H1 (cell line): ENCODE results near the gene RAMP1. TPM values are rescaled to one million over a fixed set of nuclear protein-coding genes. Genes with fewer than 3 reads are reported as not detected.

Experiments used
- CTCF ChIP-seq, 3 experiments: IDR thresholded peaks; 1 replicate in 2 of 3; 2 replicates in 1 of 3; pipeline versions ENCODE4 v1.5.1 to v1.6.1; 2011; ENCODE audit warnings: low read length in 3 of 3, mild to moderate bottlenecking in 3 of 3, inconsistent platforms in 2 of 3, low read depth in 1 of 3, moderate library complexity in 1 of 3; ENCODE audit not compliant: insufficient read depth in 1 of 3; ENCODE audit errors: control extremely low read depth in 1 of 3
- GTF2F1 ChIP-seq: IDR thresholded peaks from 2 replicates; pipeline ENCODE4 v1.6.1; 2012; ENCODE audit warnings: low read depth, low read length, improper control_type of control experiment, borderline replicate concordance
- HDAC2 ChIP-seq, 2 experiments: fragments of 300-600 bp in 1 of 2; sonication (generic) in 1 of 2; IDR thresholded peaks; 2 replicates each; pipeline ENCODE4 v1.6.1; 2011 to 2012; ENCODE audit warnings: low read depth in 2 of 2, low read length in 2 of 2, mild to moderate bottlenecking in 2 of 2, moderate library complexity in 2 of 2, borderline replicate concordance in 1 of 2, inconsistent platforms in 1 of 2
- KDM1A ChIP-seq: fragments of 200-600, 300-600 bp; sonication (generic); IDR thresholded peaks from 2 replicates; pipeline ENCODE4 v1.7.1; 2016; ENCODE audit warnings: mild to moderate bottlenecking, low read length, borderline replicate concordance
- NANOG ChIP-seq: IDR thresholded peaks from 2 replicates; pipeline ENCODE4 v1.6.1; 2011; ENCODE audit warnings: low read length, low read depth, mild to moderate bottlenecking, inconsistent platforms; ENCODE audit not compliant: insufficient read depth, poor library complexity, severe bottlenecking
- RBBP5 ChIP-seq: IDR thresholded peaks from 2 replicates; pipeline ENCODE4 v1.7.1; 2012; ENCODE audit warnings: low read depth, mild to moderate bottlenecking, inconsistent platforms, low read length, moderate library complexity, borderline replicate concordance
- SRF ChIP-seq: IDR thresholded peaks from 2 replicates; pipeline ENCODE4 v1.6.1; 2011; ENCODE audit warnings: mild to moderate bottlenecking, low read depth, low read length, moderate library complexity
- polyA plus RNA-seq, 7 experiments: library from polyadenylated mRNA; depleted of rRNA in 3 of 7; stranded (reverse) in 5 of 7; unstranded in 2 of 7; fragments of >200 nt in 5 of 7; fragments of 200-250 nt in 2 of 7; gene quantifications; 1 replicate in 5 of 7; 2 replicates in 1 of 7; 4 replicates in 1 of 7; pipeline versions ENCODE4 v1.2.1 to v1.2.3, GENCODE V29; 2011 to 2013; ENCODE audit warnings: missing spikeins in 2 of 7, mixed read lengths in 2 of 7
- total RNA-seq: library from RNA; stranded (reverse); fragmentation: NEBNext Ultra II Directional; extraction: Animal tissue kit (Norgen Biotek cat#: 25700); gene quantifications from 2 replicates; pipeline ENCODE4 v1.2.1, GENCODE V29; 2021

The RAMP1 gene
- total and polyA plus RNA-seq, 2 of the 8 experiments (the other 6 are each of a cell fraction or from before 2014, with no cell fraction given) = 0.65 to 4.3 TPM

- TF ChIP-seq NANOG (no peak), HDAC2 (IDR thresholded peaks at IDR 0.05; ENCODE audit: borderline replicate concordance in 1 of 2, low read depth in 2 of 2, low read length in 2 of 2) (no peak), CTCF (IDR thresholded peaks at IDR 0.05; ENCODE audit: control extremely low read depth in 1 of 3, insufficient read depth in 1 of 3, low read depth in 1 of 3, low read length in 3 of 3) (peak; percentile 18 to 36 (median 31)), GTF2F1 (no peak), KDM1A (no peak), SRF (no peak), RBBP5 (no peak)
Measured at GRCh38 chr2:237901932-237902850, 42.8 kb downstream of the RAMP1 start (continued).
